Rectal smooth muscle tissue (tissue), 1 donor: ENCODE results near the gene ARGLU1.
"Not testable (repeated sequence)": the region's sequence is repeated elsewhere in the genome, so short reads cannot be mapped to it uniquely, and the experiment has no call there.

Experiments used
- H3K27ac ChIP-seq: one replicate; pipeline ENCODE4 v1.7.0; 2013; ENCODE audit warnings: low read depth, low read length, inconsistent platforms
- H3K27me3 ChIP-seq: one replicate; pipeline ENCODE4 v1.7.0; 2013; ENCODE audit warnings: low read length; ENCODE audit not compliant: control insufficient read depth, insufficient read depth
- H3K36me3 ChIP-seq: one replicate; pipeline ENCODE4 v1.7.0; 2013; ENCODE audit warnings: low read length; ENCODE audit not compliant: control insufficient read depth, insufficient read depth
- H3K4me1 ChIP-seq: one replicate; pipeline ENCODE4 v1.7.0; 2013; ENCODE audit warnings: low read length; ENCODE audit not compliant: control insufficient read depth, insufficient read depth
- H3K4me3 ChIP-seq: one replicate; pipeline ENCODE4 v1.7.0; 2013; ENCODE audit warnings: low read length
- H3K9ac ChIP-seq: one replicate; pipeline ENCODE4 v1.7.0; 2013; ENCODE audit warnings: low read length

The ARGLU1 gene

GRCh38 chr13:106567474-106568298 lies at the start of gene ARGLU1:
Gene ARGLU1, minus strand, starts transcription at chr13:106568137. Its CDS starts 218 bp downstream, at chr13:106567919.
- Histone ChIP-seq H3K4me1 (peaks cover 24% of the 10 kb centered on the region), H3K36me3 (no peaks in the 10 kb centered on the region), H3K27ac (peak within 1 kb of the TSS; percentile 97), H3K27me3 (no peaks in the 10 kb centered on the region), H3K4me3 (peak within 1 kb of the TSS; percentile 89), H3K9ac (peak within 1 kb of the TSS; percentile 92)

GRCh38 chr13:106617561-106617960 lies 49.6 kb upstream of the ARGLU1 start:
- H3K27ac ChIP-seq: no peak overlapping the region
- no peaks in the 10 kb centered on the region for H3K4me1 ChIP-seq
- H3K27me3 ChIP-seq: no peaks in the 10 kb centered on the region
- H3K9ac ChIP-seq: no peak overlapping the region
- H3K36me3 ChIP-seq: no peaks in the 10 kb centered on the region
- no peak overlapping the region for H3K4me3 ChIP-seq

GRCh38 chr13:106616729-106617128 lies 48.8 kb upstream of the ARGLU1 start:
- Histone ChIP-seq H3K27ac (no peak overlapping the region), H3K27me3 (no peaks in the 10 kb centered on the region), H3K4me3 (no peak overlapping the region)

GRCh38 chr13:106614874-106615273 lies 46.9 kb upstream of the ARGLU1 start:
- no peak overlapping the region for H3K27ac ChIP-seq
- H3K4me1 ChIP-seq: no peaks in the 10 kb centered on the region
- no peaks in the 10 kb centered on the region for H3K36me3 ChIP-seq
- H3K4me3 ChIP-seq: no peak overlapping the region
- H3K9ac ChIP-seq: no peak overlapping the region
- no peaks in the 10 kb centered on the region for H3K27me3 ChIP-seq

More at GRCh38 chr13:106616729-106617128, 48.8 kb upstream of the ARGLU1 start:
- Histone ChIP-seq H3K9ac (no peak overlapping the region), H3K4me1 (no peaks in the 10 kb centered on the region), H3K36me3 (no peaks in the 10 kb centered on the region)

GRCh38 chr13:106612688-106613087 lies 44.8 kb upstream of the ARGLU1 start:
- no peak overlapping the region for H3K9ac ChIP-seq
- no peak overlapping the region for H3K4me3 ChIP-seq
- no peak overlapping the region for H3K27ac ChIP-seq
- H3K27me3 ChIP-seq: no peaks in the 10 kb centered on the region
- H3K36me3 ChIP-seq: no peaks in the 10 kb centered on the region
- no peaks in the 10 kb centered on the region for H3K4me1 ChIP-seq

- Histone ChIP-seq H3K36me3 (no peaks in the 10 kb centered on the region), H3K9ac (no peak overlapping the region), H3K27ac (no peak overlapping the region), H3K4me1 (no peaks in the 10 kb centered on the region), H3K27me3 (no peaks in the 10 kb centered on the region), H3K4me3 (no peak overlapping the region)
Measured at GRCh38 chr13:106610486-106610885, 42.5 kb upstream of the ARGLU1 start.

GRCh38 chr13:106609116-106609515 lies 41.2 kb upstream of the ARGLU1 start:
- no peak overlapping the region for H3K27ac ChIP-seq
- H3K4me3 ChIP-seq: no peak overlapping the region
- H3K27me3 ChIP-seq: no peaks in the 10 kb centered on the region
- no peak overlapping the region for H3K9ac ChIP-seq
- no peaks in the 10 kb centered on the region for H3K4me1 ChIP-seq
- no peaks in the 10 kb centered on the region for H3K36me3 ChIP-seq

- no peak overlapping the region for H3K9ac ChIP-seq
- H3K4me3 ChIP-seq: no peak overlapping the region
- H3K27me3 ChIP-seq: no peaks in the 10 kb centered on the region
- no peak overlapping the region for H3K27ac ChIP-seq
- H3K36me3 ChIP-seq: no peaks in the 10 kb centered on the region
- no peaks in the 10 kb centered on the region for H3K4me1 ChIP-seq
Measured at GRCh38 chr13:106603546-106603945, 35.6 kb upstream of the ARGLU1 start.

- Histone ChIP-seq H3K36me3 (no peaks in the 10 kb centered on the region), H3K4me1 (no peaks in the 10 kb centered on the region), H3K27ac (no peak overlapping the region), H3K9ac (no peak overlapping the region), H3K27me3 (no peaks in the 10 kb centered on the region), H3K4me3 (no peak overlapping the region)
Measured at GRCh38 chr13:106602178-106602577, 34.2 kb upstream of the ARGLU1 start.

- Histone ChIP-seq H3K4me1 (no peaks in the 10 kb centered on the region), H3K27ac (no peak overlapping the region), H3K36me3 (no peaks in the 10 kb centered on the region), H3K9ac (no peak overlapping the region), H3K27me3 (no peaks in the 10 kb centered on the region), H3K4me3 (no peak overlapping the region)
Measured at GRCh38 chr13:106601489-106601888, 33.6 kb upstream of the ARGLU1 start.

- H3K27ac ChIP-seq, H3K27me3 ChIP-seq, H3K36me3 ChIP-seq, H3K4me1 ChIP-seq, H3K9ac ChIP-seq, H3K4me3 ChIP-seq: not testable (repeated sequence)
Measured at GRCh38 chr13:106600798-106601135, 32.8 kb upstream of the ARGLU1 start.

GRCh38 chr13:106599875-106600797 lies 32.2 kb upstream of the ARGLU1 start:
- Histone ChIP-seq H3K9ac (no peak overlapping the region), H3K27me3 (no peaks in the 10 kb centered on the region), H3K27ac (no peak overlapping the region), H3K36me3 (no peaks in the 10 kb centered on the region), H3K4me3 (no peak overlapping the region), H3K4me1 (no peaks in the 10 kb centered on the region)
